K562 (cell line): ENCODE data around the gene COL13A1. TPM values are rescaled to one million over a fixed set of nuclear protein-coding genes. Genes with fewer than 3 reads are reported as not detected.

Experiments used
- ATAC-seq: fragments of 200-7000 bp; cut with Tn5 transposase; 3 replicates; pipeline ENCODE4 v1.9.1; 2020; ENCODE audit warnings: moderate library complexity
- BruUV-seq: library from RNA; stranded (reverse); fragments of 400-500 nt; replicated peaks from 2 replicates; lab custom pipeline; 2021; lab: Mats Ljungman, UMichigan
- CTCF ChIA-PET: fragments of 300-600 bp; formaldehyde crosslinking; extraction: SDS; loops from one replicate; lab custom pipeline; 2021; ENCODE audit warnings: low intra/inter-chr PET ratio; lab: Yijun Ruan, JAX
- POLR2A ChIA-PET: fragments of 300-600, 350-650 bp; sonication (Branson Sonifier 250); formaldehyde crosslinking; extraction: SDS; loops from one replicate; lab custom pipeline; 2021; ENCODE audit warnings: antibody characterized with exemption, inconsistent platforms; lab: Yijun Ruan, JAX
- DNase-seq, 4 experiments: peaks; one replicate each; pipeline versions ENCODE4 v3.0.0 to v3.0.0-alpha.2; 2011 to 2018; ENCODE audit warnings: low spot score in 3 of 4, mixed read lengths in 3 of 4; ENCODE audit errors: extremely low read depth in 1 of 4
- FAIRE-seq: peaks from 2 replicates; lab custom pipeline; 2011; peaks lifted over from hg19 to GRCh38; lab: Jason Lieb, UNC
- H2AFZ ChIP-seq: 2 replicates; pipeline ENCODE4 v1.6.0; 2011; ENCODE audit warnings: low read depth, low read length, control low read depth, inconsistent platforms
- H3K27ac ChIP-seq: fragments of 200-600 bp; 3 replicates; pipeline ENCODE4 v1.8.0; 2011; ENCODE audit warnings: low read depth, mild to moderate bottlenecking, control low read depth, inconsistent platforms, low read length, moderate library complexity, mixed read lengths; ENCODE audit errors: extremely low read depth
- H3K27me3 ChIP-seq, 2 experiments: fragments of 300-600 bp in 1 of 2; 2 replicates in 1 of 2; 3 replicates in 1 of 2; pipeline versions ENCODE4 v1.6.0 to v1.8.0; 2011; ENCODE audit warnings: inconsistent platforms in 2 of 2, low read length in 2 of 2, mild to moderate bottlenecking in 1 of 2, mixed read lengths in 1 of 2, moderate library complexity in 1 of 2; ENCODE audit not compliant: control insufficient read depth in 2 of 2, insufficient read depth in 2 of 2
- H3K36me3 ChIP-seq: fragments of 300-600 bp; 3 replicates; pipeline ENCODE4 v1.8.0; 2011; ENCODE audit warnings: mild to moderate bottlenecking, low read length, inconsistent platforms; ENCODE audit not compliant: control insufficient read depth, insufficient read depth
- H3K4me1 ChIP-seq, 2 experiments: fragments of 200-600 bp in 1 of 2; replicated peaks in 1 of 2; 2 replicates in 1 of 2; 3 replicates in 1 of 2; pipeline versions ENCODE4 v1.5.1 to v1.8.0; 2011; ENCODE audit warnings: inconsistent platforms in 2 of 2, low read length in 2 of 2, mild to moderate bottlenecking in 1 of 2, mixed read lengths in 1 of 2, moderate library complexity in 1 of 2; ENCODE audit not compliant: control insufficient read depth in 2 of 2, insufficient read depth in 2 of 2
- H3K4me2 ChIP-seq: 2 replicates; pipeline ENCODE4 v1.6.1; 2011; ENCODE audit warnings: low read length, control low read depth, inconsistent platforms, mixed read lengths; ENCODE audit not compliant: insufficient read depth
- H3K4me3 ChIP-seq: fragments of 200-600 bp; sonication (generic), shearing (Covaris generic); 2 replicates; pipeline ENCODE4 v1.5.1; 2016; ENCODE audit warnings: control low read depth, inconsistent platforms
- H3K79me2 ChIP-seq: fragments of 200-600 bp; 3 replicates; pipeline ENCODE4 v1.8.0; 2011; ENCODE audit warnings: low read length, inconsistent platforms; ENCODE audit not compliant: control insufficient read depth, insufficient read depth
- H3K9ac ChIP-seq, 2 experiments: 2 replicates each; pipeline versions ENCODE4 v1.6.0 to v1.6.1; 2011; ENCODE audit warnings: low read depth in 2 of 2, low read length in 2 of 2, control low read depth in 1 of 2, inconsistent platforms in 1 of 2, mild to moderate bottlenecking in 1 of 2, mixed read lengths in 1 of 2; ENCODE audit not compliant: insufficient read depth in 1 of 2
- H3K9me1 ChIP-seq: one replicate; pipeline ENCODE4 v1.6.0; 2011; ENCODE audit warnings: inconsistent platforms, mild to moderate bottlenecking, low read length, moderate library complexity; ENCODE audit not compliant: control insufficient read depth, insufficient read depth
- H3K9me3 ChIP-seq: replicated peaks from 2 replicates; pipeline ENCODE4 v1.5.1; 2011; ENCODE audit warnings: low read depth, low read length, inconsistent platforms; ENCODE audit not compliant: control insufficient read depth, insufficient read depth
- H4K20me1 ChIP-seq: replicated peaks from 2 replicates; pipeline ENCODE4 v1.6.1; 2011; ENCODE audit warnings: low read length, inconsistent platforms, mixed read lengths; ENCODE audit not compliant: control insufficient read depth, insufficient read depth
- BHLHE40 ChIP-seq: IDR thresholded peaks from 2 replicates; pipeline ENCODE4 v1.6.1; 2011; ENCODE audit warnings: low read length, improper control_type of control experiment
- FIP1L1 ChIP-seq: fragments of 200-400 bp; formaldehyde crosslinking; IDR thresholded peaks from 2 replicates; pipeline ENCODE4 v1.6.1; 2018; ENCODE audit warnings: mild to moderate bottlenecking, low read depth, low read length; ENCODE audit not compliant: poor library complexity, severe bottlenecking
- GTF2E2 ChIP-seq: fragments of 200-800 bp; sonication (Bioruptor generic); IDR thresholded peaks from 2 replicates; pipeline ENCODE4 v1.6.1; 2016; ENCODE audit warnings: missing genetic modification characterization, missing compliant biosample characterization
- KLF10 ChIP-seq: fragments of 250-450 bp; sonication (Bioruptor Pico); IDR thresholded peaks from 2 replicates; pipeline ENCODE4 v1.6.1; 2021; ENCODE audit warnings: matching md5 sums
- NR2C1 ChIP-seq, 2 experiments: fragments of 450-650 bp; IDR thresholded peaks; 2 replicates each; pipeline ENCODE4 v1.6.1; 2017; ENCODE audit warnings: mild to moderate bottlenecking in 2 of 2, antibody characterized with exemption in 1 of 2, inconsistent platforms in 1 of 2, missing compliant biosample characterization in 1 of 2, missing genetic modification characterization in 1 of 2
- NR4A1 ChIP-seq, 2 experiments: fragments of 250-450 bp in 1 of 2; fragments of 450-650 bp in 1 of 2; sonication (Bioruptor Pico) in 1 of 2; IDR thresholded peaks; 2 replicates each; pipeline versions ENCODE4 v1.4.0 to v1.6.1; 2016 to 2020; ENCODE audit warnings: mild to moderate bottlenecking in 2 of 2, missing compliant biosample characterization in 1 of 2, missing genetic modification characterization in 1 of 2, moderate library complexity in 1 of 2
- RBM39 ChIP-seq: fragments of 200-400 bp; formaldehyde crosslinking; optimal IDR thresholded peaks from 2 replicates; pipeline ENCODE3; 2018; ENCODE audit warnings: low read depth, low read length
- SOX6 ChIP-seq: fragments of 450-650 bp; IDR thresholded peaks from 2 replicates; pipeline ENCODE4 v1.6.1; 2014; ENCODE audit warnings: mild to moderate bottlenecking
- ZNF140 ChIP-seq: fragments of 250-450 bp; sonication (Bioruptor Pico); IDR thresholded peaks from 2 replicates; pipeline ENCODE4 v1.8.0; 2021; ENCODE audit warnings: moderate library complexity, mild to moderate bottlenecking, inconsistent platforms
- WGBS: fragments of 100-300 bp; shearing (Covaris generic); methylation state at CpG from one replicate; pipeline ENCODE4 v1.1.6; 2016; ENCODE audit warnings: low coverage, mixed read lengths; ENCODE audit not compliant: insufficient coverage; ENCODE audit errors: missing lambda C conversion rate; 5-methylcytosine and 5-hydroxymethylcytosine counted together
- in situ Hi-C: fragments of 300-500 bp; cut with MboI; formaldehyde crosslinking; loops from 4 replicates; pipeline ENCODE4 v1.15.0; 2018; ENCODE audit warnings: inconsistent platforms, mixed read lengths
- intact Hi-C: fragments of 100-400 bp; cut with micrococcal nuclease; formaldehyde crosslinking; loops from 2 replicates; pipeline ENCODE4 v1.14.2; 2022
- polyA plus RNA-seq, 8 experiments: library from polyadenylated mRNA; depleted of rRNA in 4 of 8; stranded (reverse) in 5 of 8; unstranded in 3 of 8; fragments of >200 nt; fragmentation: Nextera tagmentation in 2 of 8; fragmentation: Illumina TruSeq in 1 of 8; extraction: Ambion mirVana in 2 of 8; extraction: Trizol in 1 of 8; gene quantifications; 2 replicates each; pipeline versions ENCODE4 v1.2.1 to v1.2.3, GENCODE V29; 2011 to 2014; ENCODE audit warnings: inconsistent platforms in 1 of 8, missing spikeins in 1 of 8
- total RNA-seq, 7 experiments: library from RNA; depleted of rRNA in 6 of 7; stranded (reverse); fragments of >200 nt in 6 of 7; fragmentation: Illumina TruSeq in 2 of 7; extraction: Trizol in 2 of 7; gene quantifications; 2 replicates each; pipeline versions ENCODE4 v1.2.1 to v1.2.3, GENCODE V29; 2011 to 2021; ENCODE audit warnings: low replicate concordance in 1 of 7
- TF ChIP-seq, protein P1 (sequence below): fragments of 200-400 bp; formaldehyde crosslinking; IDR thresholded peaks from 2 replicates; pipeline ENCODE4 v1.6.1; 2017; ENCODE audit warnings: mild to moderate bottlenecking, low read depth, low read length, moderate library complexity
- TF ChIP-seq, protein P2 (sequence below): fragments of 450-650 bp; IDR thresholded peaks from 2 replicates; pipeline ENCODE4 v1.6.1; 2018; ENCODE audit warnings: mild to moderate bottlenecking, low read depth; ENCODE audit not compliant: partially characterized antibody
- TF ChIP-seq, protein P3 (sequence below): fragments of 450-650 bp; IDR thresholded peaks from 2 replicates; pipeline ENCODE4 v1.6.1; 2016; ENCODE audit warnings: low read depth, mild to moderate bottlenecking, moderate library complexity
- TF ChIP-seq, protein P4 (sequence below): fragments of 450-650 bp; formaldehyde crosslinking; IDR thresholded peaks from 2 replicates; pipeline ENCODE4 v1.4.0; 2022; ENCODE audit warnings: missing genetic modification characterization

COL13A1 gene
- total and polyA plus RNA-seq, 9 of the 15 experiments (the other 6 are each of a cell fraction or from before 2014, with no cell fraction given) = not detected

DNA sequence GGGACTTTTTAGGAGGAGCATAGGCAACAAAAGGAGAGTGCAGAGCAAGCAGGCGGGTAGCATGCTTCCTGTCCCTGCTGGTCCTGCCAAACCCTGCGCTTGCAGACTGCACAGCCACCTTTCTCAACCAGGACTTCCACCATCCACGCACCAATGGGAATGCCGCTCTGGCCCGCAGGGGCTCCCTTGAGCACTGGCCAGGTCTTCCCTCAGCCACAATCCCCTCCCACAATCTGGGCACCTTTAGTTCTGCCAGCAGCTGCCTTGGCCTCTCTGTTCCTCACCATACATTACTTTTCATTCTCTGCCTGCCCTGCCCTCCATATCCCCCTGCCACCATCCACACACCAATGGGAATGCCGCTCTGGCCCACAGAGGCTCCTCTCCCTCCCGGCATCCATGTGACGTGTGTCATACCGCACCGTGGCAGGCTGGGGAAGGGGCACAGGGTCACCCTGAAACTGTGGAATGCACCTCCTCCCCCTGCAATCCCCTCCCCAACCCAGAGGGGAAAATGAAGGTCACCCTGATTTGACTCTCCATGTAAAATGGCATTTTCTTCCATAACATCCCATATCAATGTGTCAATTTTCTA lies 153.6 kb downstream of the COL13A1 start:
- H3K9me3 ChIP-seq = no peaks in the 10 kb centered on the region
- H4K20me1 ChIP-seq = no peaks in the 10 kb centered on the region; the same call in 1 of the 2 replicates
- H3K9ac ChIP-seq = no peak overlapping the region
- TF ChIP-seq KLF10 (CRISPR knock-in tag) (no peak), NR4A1 (CRISPR knock-in tag; IDR thresholded peaks at IDR 0.05) (no peak), NR4A1 (tag; IDR thresholded peaks at IDR 0.05) (no peak), BHLHE40 (no peak), ZNF140 (CRISPR knock-in tag) (no peak), FIP1L1 (no peak), SOX6 (no peak), RBM39 (no peak), GTF2E2 (tag) (no peak), NR2C1 (IDR thresholded peaks at IDR 0.05) (no peak), NR2C1 (tag; IDR thresholded peaks at IDR 0.05) (no peak)
- TF ChIP-seq, protein P1, sequence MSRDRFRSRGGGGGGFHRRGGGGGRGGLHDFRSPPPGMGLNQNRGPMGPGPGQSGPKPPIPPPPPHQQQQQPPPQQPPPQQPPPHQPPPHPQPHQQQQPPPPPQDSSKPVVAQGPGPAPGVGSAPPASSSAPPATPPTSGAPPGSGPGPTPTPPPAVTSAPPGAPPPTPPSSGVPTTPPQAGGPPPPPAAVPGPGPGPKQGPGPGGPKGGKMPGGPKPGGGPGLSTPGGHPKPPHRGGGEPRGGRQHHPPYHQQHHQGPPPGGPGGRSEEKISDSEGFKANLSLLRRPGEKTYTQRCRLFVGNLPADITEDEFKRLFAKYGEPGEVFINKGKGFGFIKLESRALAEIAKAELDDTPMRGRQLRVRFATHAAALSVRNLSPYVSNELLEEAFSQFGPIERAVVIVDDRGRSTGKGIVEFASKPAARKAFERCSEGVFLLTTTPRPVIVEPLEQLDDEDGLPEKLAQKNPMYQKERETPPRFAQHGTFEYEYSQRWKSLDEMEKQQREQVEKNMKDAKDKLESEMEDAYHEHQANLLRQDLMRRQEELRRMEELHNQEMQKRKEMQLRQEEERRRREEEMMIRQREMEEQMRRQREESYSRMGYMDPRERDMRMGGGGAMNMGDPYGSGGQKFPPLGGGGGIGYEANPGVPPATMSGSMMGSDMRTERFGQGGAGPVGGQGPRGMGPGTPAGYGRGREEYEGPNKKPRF = no peak
- TF ChIP-seq, protein P2, sequence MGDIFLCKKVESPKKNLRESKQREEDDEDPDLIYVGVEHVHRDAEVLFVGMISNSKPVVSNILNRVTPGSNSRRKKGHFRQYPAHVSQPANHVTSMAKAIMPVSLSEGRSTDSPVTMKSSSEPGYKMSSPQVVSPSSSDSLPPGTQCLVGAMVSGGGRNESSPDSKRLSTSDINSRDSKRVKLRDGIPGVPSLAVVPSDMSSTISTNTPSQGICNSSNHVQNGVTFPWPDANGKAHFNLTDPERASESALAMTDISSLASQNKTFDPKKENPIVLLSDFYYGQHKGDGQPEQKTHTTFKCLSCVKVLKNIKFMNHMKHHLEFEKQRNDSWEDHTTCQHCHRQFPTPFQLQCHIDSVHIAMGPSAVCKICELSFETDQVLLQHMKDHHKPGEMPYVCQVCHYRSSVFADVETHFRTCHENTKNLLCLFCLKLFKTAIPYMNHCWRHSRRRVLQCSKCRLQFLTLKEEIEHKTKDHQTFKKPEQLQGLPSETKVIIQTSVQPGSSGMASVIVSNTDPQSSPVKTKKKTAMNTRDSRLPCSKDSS = no peak
- TF ChIP-seq, protein P3, sequence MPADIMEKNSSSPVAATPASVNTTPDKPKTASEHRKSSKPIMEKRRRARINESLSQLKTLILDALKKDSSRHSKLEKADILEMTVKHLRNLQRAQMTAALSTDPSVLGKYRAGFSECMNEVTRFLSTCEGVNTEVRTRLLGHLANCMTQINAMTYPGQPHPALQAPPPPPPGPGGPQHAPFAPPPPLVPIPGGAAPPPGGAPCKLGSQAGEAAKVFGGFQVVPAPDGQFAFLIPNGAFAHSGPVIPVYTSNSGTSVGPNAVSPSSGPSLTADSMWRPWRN = no peak
- TF ChIP-seq, protein P4, sequence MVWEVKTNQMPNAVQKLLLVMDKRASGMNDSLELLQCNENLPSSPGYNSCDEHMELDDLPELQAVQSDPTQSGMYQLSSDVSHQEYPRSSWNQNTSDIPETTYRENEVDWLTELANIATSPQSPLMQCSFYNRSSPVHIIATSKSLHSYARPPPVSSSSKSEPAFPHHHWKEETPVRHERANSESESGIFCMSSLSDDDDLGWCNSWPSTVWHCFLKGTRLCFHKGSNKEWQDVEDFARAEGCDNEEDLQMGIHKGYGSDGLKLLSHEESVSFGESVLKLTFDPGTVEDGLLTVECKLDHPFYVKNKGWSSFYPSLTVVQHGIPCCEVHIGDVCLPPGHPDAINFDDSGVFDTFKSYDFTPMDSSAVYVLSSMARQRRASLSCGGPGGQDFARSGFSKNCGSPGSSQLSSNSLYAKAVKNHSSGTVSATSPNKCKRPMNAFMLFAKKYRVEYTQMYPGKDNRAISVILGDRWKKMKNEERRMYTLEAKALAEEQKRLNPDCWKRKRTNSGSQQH = no peak
- no peaks in the 10 kb centered on the region for H3K9me1 ChIP-seq
- no peak overlapping the region for H2AFZ ChIP-seq
- CTCF ChIA-PET = no interaction called here
- ATAC-seq (no peak), DNase-seq (no peak), FAIRE-seq (no peak)
- H3K4me2 ChIP-seq = no peak overlapping the region
- no peak overlapping the region for H3K27ac ChIP-seq
- BruUV-seq = no TSS peak
- H3K4me1 ChIP-seq = no peaks in the 10 kb centered on the region
- H3K36me3 ChIP-seq = no peaks in the 10 kb centered on the region
- peaks cover 10 to 23% of the 10 kb centered on the region in 2 experiments; a peak in 4 of 5 replicates for H3K27me3 ChIP-seq
- intact Hi-C loops (no loop called here), in situ Hi-C loops (no loop called here)
- H3K4me3 ChIP-seq = no peak overlapping the region
- no peaks in the 10 kb centered on the region for H3K79me2 ChIP-seq
- WGBS = 0% methylated on average over 8 of the region's 10 CpGs
- POLR2A ChIA-PET = no interaction called here
